HEK293 (cell line): ENCODE measurements around the gene DDRGK1.
A peak's percentile ranks its signal among the peaks of the same experiment; 100 is the strongest.

Source experiments
- CTCF ChIP-seq: fragments of 450-650 bp; formaldehyde crosslinking; IDR thresholded peaks from 2 replicates; pipeline ENCODE4 v1.5.1; 2016; ENCODE audit warnings: missing biosample characterization, missing genetic modification characterization
- ELK4 ChIP-seq: IDR thresholded peaks from 2 replicates; pipeline ENCODE4 v1.6.1; 2011; ENCODE audit warnings: mild to moderate bottlenecking, low read depth, low read length, borderline replicate concordance
- KLF10 ChIP-seq: fragments of 450-650 bp; IDR thresholded peaks from 2 replicates; pipeline ENCODE4 v1.5.1; 2018; ENCODE audit warnings: missing biosample characterization, mild to moderate bottlenecking, missing genetic modification characterization
- KLF7 ChIP-seq: fragments of 450-650 bp; formaldehyde crosslinking; IDR thresholded peaks from 2 replicates; pipeline ENCODE4 v1.5.1; 2016; ENCODE audit warnings: missing biosample characterization, missing genetic modification characterization, borderline replicate concordance
- PRDM2 ChIP-seq: fragments of 450-650 bp; formaldehyde crosslinking; IDR thresholded peaks from 2 replicates; pipeline ENCODE4 v1.5.1; 2016; ENCODE audit warnings: missing biosample characterization, missing genetic modification characterization, borderline replicate concordance
- REST ChIP-seq: fragments of 450-650 bp; formaldehyde crosslinking; IDR thresholded peaks from 2 replicates; pipeline ENCODE4 v1.5.1; 2016; ENCODE audit warnings: missing biosample characterization, missing genetic modification characterization
- SCRT2 ChIP-seq: fragments of 450-650 bp; formaldehyde crosslinking; IDR thresholded peaks from 2 replicates; pipeline ENCODE4 v1.5.1; 2016; ENCODE audit warnings: missing biosample characterization, missing genetic modification characterization
- WT1 ChIP-seq: fragments of 450-650 bp; formaldehyde crosslinking; IDR thresholded peaks from 2 replicates; pipeline ENCODE4 v1.5.1; 2016; ENCODE audit warnings: missing biosample characterization, missing genetic modification characterization
- ZBTB8A ChIP-seq: fragments of 450-650 bp; formaldehyde crosslinking; IDR thresholded peaks from 2 replicates; pipeline ENCODE4 v1.5.1; 2016; ENCODE audit warnings: missing biosample characterization, missing genetic modification characterization
- ZFHX2 ChIP-seq: fragments of 450-650 bp; formaldehyde crosslinking; conservative IDR thresholded peaks from 2 replicates; pipeline ENCODE4 v1.5.1; 2016; ENCODE audit warnings: missing biosample characterization, missing genetic modification characterization
- ZFP41 ChIP-seq: fragments of 450-650 bp; formaldehyde crosslinking; IDR thresholded peaks from 2 replicates; pipeline ENCODE4 v1.5.1; 2016; ENCODE audit warnings: missing biosample characterization, missing genetic modification characterization, borderline replicate concordance
- ZNF114 ChIP-seq: fragments of 450-650 bp; formaldehyde crosslinking; IDR thresholded peaks from 2 replicates; pipeline ENCODE4 v1.5.0; 2017; ENCODE audit warnings: missing biosample characterization, missing genetic modification characterization
- ZNF146 ChIP-seq: fragments of 450-650 bp; formaldehyde crosslinking; IDR thresholded peaks from 2 replicates; pipeline ENCODE4 v1.5.1; 2016; ENCODE audit warnings: missing biosample characterization, missing genetic modification characterization
- ZNF175 ChIP-seq: fragments of 450-650 bp; formaldehyde crosslinking; IDR thresholded peaks from 2 replicates; pipeline ENCODE4 v1.5.1; 2016; ENCODE audit warnings: missing biosample characterization, missing genetic modification characterization
- ZNF266 ChIP-seq: fragments of 450-650 bp; formaldehyde crosslinking; IDR thresholded peaks from 2 replicates; pipeline ENCODE4 v1.5.1; 2016; ENCODE audit warnings: missing biosample characterization, missing genetic modification characterization, low read depth
- ZNF302 ChIP-seq: fragments of 450-650 bp; formaldehyde crosslinking; IDR thresholded peaks from 2 replicates; pipeline ENCODE4 v1.5.1; 2016; ENCODE audit warnings: missing biosample characterization, missing genetic modification characterization, low read depth
- ZNF335 ChIP-seq: fragments of 450-650 bp; formaldehyde crosslinking; conservative IDR thresholded peaks from 2 replicates; pipeline ENCODE4 v1.5.1; 2016; ENCODE audit warnings: missing biosample characterization, missing genetic modification characterization
- ZNF398 ChIP-seq: fragments of 450-650 bp; formaldehyde crosslinking; IDR thresholded peaks from 2 replicates; pipeline ENCODE4 v1.5.1; 2017; ENCODE audit warnings: missing biosample characterization, missing genetic modification characterization
- ZNF416 ChIP-seq: fragments of 450-650 bp; formaldehyde crosslinking; IDR thresholded peaks from 2 replicates; pipeline ENCODE4 v1.5.1; 2016; ENCODE audit warnings: missing biosample characterization, missing genetic modification characterization
- ZNF530 ChIP-seq: fragments of 450-650 bp; formaldehyde crosslinking; IDR thresholded peaks from 2 replicates; pipeline ENCODE4 v1.5.1; 2016; ENCODE audit warnings: low read depth, missing biosample characterization, missing genetic modification characterization
- ZNF560 ChIP-seq: fragments of 450-650 bp; formaldehyde crosslinking; IDR thresholded peaks from 2 replicates; pipeline ENCODE4 v1.5.1; 2017; ENCODE audit warnings: missing biosample characterization, missing genetic modification characterization, borderline replicate concordance
- ZNF704 ChIP-seq: fragments of 450-650 bp; formaldehyde crosslinking; IDR thresholded peaks from 2 replicates; pipeline ENCODE4 v1.5.1; 2016; ENCODE audit warnings: missing biosample characterization, missing genetic modification characterization
- ZNF768 ChIP-seq: fragments of 450-650 bp; formaldehyde crosslinking; IDR thresholded peaks from 2 replicates; pipeline ENCODE4 v1.5.1; 2018; ENCODE audit warnings: missing biosample characterization, mild to moderate bottlenecking, missing genetic modification characterization
- ZNF837 ChIP-seq: fragments of 450-650 bp; formaldehyde crosslinking; IDR thresholded peaks from 2 replicates; pipeline ENCODE4 v1.5.1; 2016; ENCODE audit warnings: missing biosample characterization, missing genetic modification characterization

DDRGK1 gene

GRCh38 chr20:3203315-3204123 lies 963 bp downstream of the DDRGK1 start (continued):
- 0 out of 2 replicates have a peak, but pooled peaks have one; percentile 3 for TF ChIP-seq REST (tag by site-specific recombination)
- no peak for TF ChIP-seq ZNF560 (tag by site-specific recombination)
- no peak for TF ChIP-seq ZNF768 (tag by site-specific recombination)
- no peak for TF ChIP-seq ZNF837
- TF ChIP-seq WT1, result no peak
- TF ChIP-seq ZNF398 (tag by site-specific recombination), result peak; percentile 90
- no peak for TF ChIP-seq KLF7 (tag by site-specific recombination)
- peak; percentile 55; the same call in 1 of the 2 replicates for TF ChIP-seq SCRT2 (tag by site-specific recombination)
- TF ChIP-seq ZNF335 (tag by site-specific recombination), result peak; percentile 96
- no peak for TF ChIP-seq PRDM2 (tag by site-specific recombination)
- no peak for TF ChIP-seq ZFP41 (tag by site-specific recombination)
- no peak for TF ChIP-seq ZNF416 (tag by site-specific recombination)
- TF ChIP-seq ZNF530 (tag by site-specific recombination), result no peak
- TF ChIP-seq ZNF175 (tag by site-specific recombination), result no peak
- TF ChIP-seq ZBTB8A (tag by site-specific recombination), result no peak
- no peak for TF ChIP-seq ELK4
- no peak for TF ChIP-seq ZNF114 (tag by site-specific recombination)
- TF ChIP-seq KLF10 (tag by site-specific recombination), result no peak
- peak; percentile 46 for TF ChIP-seq ZFHX2
- TF ChIP-seq ZNF704 (tag by site-specific recombination), result no peak
- TF ChIP-seq ZNF146 (tag by site-specific recombination), result no peak
- TF ChIP-seq ZNF302, result no peak
- no peak for TF ChIP-seq CTCF
- no peak for TF ChIP-seq ZNF266
